Liver (tissue), 9 donors: ENCODE results near the gene SH3BP5. TPM values are rescaled to one million over a fixed set of nuclear protein-coding genes. Genes with fewer than 3 reads are reported as not detected.

Experiments used
- DNase-seq: peaks from one replicate; pipeline ENCODE4 v3.0.0-alpha.2; 2017; ENCODE audit warnings: low spot score
- H3K27ac ChIP-seq, 2 donors: one replicate each; pipeline ENCODE4 v1.7.0; 2013; ENCODE audit warnings: inconsistent platforms in 2 of 2, low read length in 2 of 2, control low read depth in 1 of 2, low read depth in 1 of 2, mild to moderate bottlenecking in 1 of 2
- H3K27me3 ChIP-seq, 4 donors: one replicate each; pipeline versions ENCODE4 v1.6.1 to v1.7.0; 2013; ENCODE audit warnings: low read length in 3 of 4, inconsistent platforms in 1 of 4, mild to moderate bottlenecking in 1 of 4, moderate library complexity in 1 of 4; ENCODE audit not compliant: control insufficient read depth in 4 of 4, insufficient read depth in 4 of 4
- H3K36me3 ChIP-seq, 4 donors: one replicate each; pipeline versions ENCODE4 v1.6.1 to v1.7.0; 2013; ENCODE audit warnings: low read length in 3 of 4, mild to moderate bottlenecking in 3 of 4, low read depth in 1 of 4, moderate library complexity in 1 of 4; ENCODE audit not compliant: control insufficient read depth in 4 of 4, insufficient read depth in 3 of 4
- H3K4me1 ChIP-seq, 4 donors: one replicate each; pipeline versions ENCODE4 v1.6.1 to v1.7.0; 2013; ENCODE audit warnings: low read length in 3 of 4, mild to moderate bottlenecking in 3 of 4, moderate library complexity in 1 of 4; ENCODE audit not compliant: control insufficient read depth in 4 of 4, insufficient read depth in 4 of 4
- H3K4me3 ChIP-seq, 3 donors: one replicate each; pipeline versions ENCODE4 v1.6.1 to v1.7.0; 2013; ENCODE audit warnings: low read length in 3 of 3, control low read depth in 1 of 3, low read depth in 1 of 3, mild to moderate bottlenecking in 1 of 3
- H3K9ac ChIP-seq, 2 donors: one replicate each; pipeline ENCODE4 v1.7.0; 2013; ENCODE audit warnings: low read length in 2 of 2, mild to moderate bottlenecking in 2 of 2, moderate library complexity in 2 of 2, control low read depth in 1 of 2, low read depth in 1 of 2
- H3K9me3 ChIP-seq, 4 donors: one replicate each; pipeline versions ENCODE4 v1.6.1 to v1.7.0; 2013; ENCODE audit warnings: low read length in 3 of 4; ENCODE audit not compliant: control insufficient read depth in 4 of 4
- ATF3 ChIP-seq: IDR thresholded peaks from 2 replicates; pipeline ENCODE4 v1.6.1; 2016; ENCODE audit warnings: antibody characterized with exemption
- CTCF ChIP-seq: fragments of 150-350 bp; IDR thresholded peaks from 2 replicates; pipeline ENCODE4 v1.5.1; 2017; ENCODE audit warnings: improper control_type of control experiment, low read depth, low read length; ENCODE audit not compliant: missing input control
- EGR1 ChIP-seq, 2 donors: IDR thresholded peaks; 2 replicates each; pipeline ENCODE4 v1.6.1; 2016 to 2018; ENCODE audit warnings: antibody characterized with exemption in 2 of 2, low read depth in 2 of 2
- FOXA1 ChIP-seq: IDR thresholded peaks from 2 replicates; pipeline ENCODE4 v1.6.1; 2016; ENCODE audit warnings: antibody characterized with exemption
- GABPA ChIP-seq, 2 donors: IDR thresholded peaks in 1 of 2; conservative IDR thresholded peaks in 1 of 2; 2 replicates each; pipeline ENCODE4 v1.6.1; 2016; ENCODE audit warnings: antibody characterized with exemption in 2 of 2, mild to moderate bottlenecking in 1 of 2, moderate library complexity in 1 of 2
- HNF4A ChIP-seq, 2 donors: conservative IDR thresholded peaks; 2 replicates each; pipeline ENCODE4 v1.6.1; 2016; ENCODE audit warnings: antibody characterized with exemption in 2 of 2, mild to moderate bottlenecking in 2 of 2
- JUND ChIP-seq, 2 donors: IDR thresholded peaks; 2 replicates each; pipeline ENCODE4 v1.6.1; 2016; ENCODE audit warnings: antibody characterized with exemption in 2 of 2
- NR2F2 ChIP-seq: IDR thresholded peaks from 2 replicates; pipeline ENCODE4 v1.6.1; 2016; ENCODE audit warnings: antibody characterized with exemption
- RAD21 ChIP-seq, 2 donors: IDR thresholded peaks; 2 replicates each; pipeline ENCODE4 v1.6.1; 2016; ENCODE audit warnings: antibody characterized with exemption in 2 of 2, mild to moderate bottlenecking in 2 of 2
- REST ChIP-seq: IDR thresholded peaks from 2 replicates; pipeline ENCODE4 v1.6.1; 2016; ENCODE audit warnings: antibody characterized with exemption, mild to moderate bottlenecking
- RXRA ChIP-seq, 2 donors: IDR thresholded peaks; 2 replicates each; pipeline ENCODE4 v1.6.1; 2017 to 2018; ENCODE audit warnings: antibody characterized with exemption in 2 of 2, mild to moderate bottlenecking in 1 of 2
- SP1 ChIP-seq: IDR thresholded peaks from 2 replicates; pipeline ENCODE4 v1.6.1; 2018; ENCODE audit warnings: antibody characterized with exemption, mild to moderate bottlenecking
- TAF1 ChIP-seq: conservative IDR thresholded peaks from 2 replicates; pipeline ENCODE4 v1.6.1; 2016; ENCODE audit warnings: antibody characterized with exemption, mild to moderate bottlenecking
- ZBTB33 ChIP-seq: IDR thresholded peaks from 2 replicates; pipeline ENCODE4 v1.6.1; 2016; ENCODE audit warnings: antibody characterized with exemption
- WGBS: extraction: QIAGEN DNeasy Blood & Tissue Kit; methylation state at CpG from one replicate; pipeline ENCODE4 v1.1.7; 2013; 5-methylcytosine and 5-hydroxymethylcytosine counted together
- polyA plus RNA-seq, 2 donors: library from polyadenylated mRNA; stranded (reverse) in 1 of 2; unstranded in 1 of 2; fragments of 200-250 nt in 1 of 2; fragments of >200 nt in 1 of 2; fragmentation: Nextera tagmentation in 1 of 2; extraction: Ambion mirVana in 1 of 2; gene quantifications; one replicate each; pipeline versions ENCODE4 v1.2.1 to v1.2.3, GENCODE V29; 2013 to 2015
- total RNA-seq, 2 donors: library from RNA; depleted of rRNA; stranded (reverse); fragments of >200 nt; gene quantifications; one replicate each; pipeline ENCODE4 v1.2.3, GENCODE V29; 2014
- donor health status: healthy.
- donor health status: healthy.
- donor health status: healthy.
- donor health status: healthy.
- donor health status: healthy.

The SH3BP5 gene
- total and polyA plus RNA-seq, 4 donors = 3.5 to 17.9 (median 11.8) TPM

- TF ChIP-seq CTCF = no peak
- no peak for TF ChIP-seq TAF1
These were observed 15.3 kb upstream of the SH3BP5 start (continued) for GRCh38 chr3:15347737-15348110.

- no peak overlapping the region for H3K9ac ChIP-seq
- H3K9me3 ChIP-seq = no peaks in the 10 kb centered on the region
- H3K27me3 ChIP-seq = no peaks in the 10 kb centered on the region
- DNase-seq = no peak
- TF ChIP-seq RXRA (IDR thresholded peaks at IDR 0.05) (no peak), ATF3 (no peak), HNF4A (conservative IDR thresholded peaks at IDR 0.05) (no peak), JUND (IDR thresholded peaks at IDR 0.05) (no peak), NR2F2 (no peak), CTCF (no peak), GABPA (IDR thresholded peaks at IDR 0.05 in 1 of 2, conservative IDR thresholded peaks at IDR 0.05 in 1 of 2) (no peak), RAD21 (IDR thresholded peaks at IDR 0.05) (no peak), TAF1 (no peak)
- no peak overlapping the region for H3K4me3 ChIP-seq
- H3K36me3 ChIP-seq = no peaks in the 10 kb centered on the region
- H3K27ac ChIP-seq = no peak overlapping the region
- 96% methylated on average over 7 of the region's 7 CpGs for WGBS
- H3K4me1 ChIP-seq = peaks cover 0 to 11% (median 10%) of the 10 kb centered on the region in 4 donors
These were observed 14.8 kb upstream of the SH3BP5 start for GRCh38 chr3:15347063-15347736.

- no peaks in the 10 kb centered on the region for H3K27me3 ChIP-seq
- H3K9ac ChIP-seq = no peak overlapping the region
- no peaks in the 10 kb centered on the region for H3K9me3 ChIP-seq
- no peak overlapping the region for H3K27ac ChIP-seq
- H3K36me3 ChIP-seq = no peaks in the 10 kb centered on the region
- TF ChIP-seq FOXA1 (no peak), ZBTB33 (no peak), GABPA (IDR thresholded peaks at IDR 0.05 in 1 of 2, conservative IDR thresholded peaks at IDR 0.05 in 1 of 2) (no peak), REST (no peak), EGR1 (IDR thresholded peaks at IDR 0.05; ENCODE audit: low read depth in 2 of 2) (no peak), CTCF (no peak), SP1 (no peak)
- no peak overlapping the region for H3K4me3 ChIP-seq
- peaks cover 0 to 11% (median 10%) of the 10 kb centered on the region in 4 donors for H3K4me1 ChIP-seq
- WGBS = 93% methylated on average over 2 of the region's 2 CpGs
- no peak for DNase-seq
These were observed 14.1 kb upstream of the SH3BP5 start for GRCh38 chr3:15346516-15346915.
